Peyer's patch (tissue), 4 donors: ENCODE results near the gene KCNAB1.

Experiments
- CTCF ChIP-seq, 6 experiments: fragments of 450-650 bp in 4 of 6; fragments of 200-600 bp in 2 of 6; sonication (generic) in 1 of 6; IDR thresholded peaks; one replicate each; pipeline ENCODE4 v1.5.1; 2017 to 2019; ENCODE audit warnings: antibody characterized with exemption in 6 of 6, mild to moderate bottlenecking in 3 of 6, moderate library complexity in 1 of 6
- POLR2A ChIP-seq, 2 donors: fragments of 450-650 bp; IDR thresholded peaks; one replicate each; pipeline ENCODE4 v1.5.1; 2017; ENCODE audit warnings: antibody characterized with exemption in 2 of 2, mild to moderate bottlenecking in 2 of 2, moderate library complexity in 2 of 2

- TF ChIP-seq CTCF (IDR thresholded peaks at IDR 0.05): no peak
- no peak for TF ChIP-seq POLR2A (IDR thresholded peaks at IDR 0.05)
Measured at GRCh38 chr3:156131799-156132198, 11.4 kb downstream of the KCNAB1 start.
